Cerebellar nuclear complex (tissue), 1 donor: ENCODE results near the gene SMOC2.

Source experiments
- DNase-seq, 2 experiments: peaks; one replicate each; lab custom pipeline; 2025; lab: John Stamatoyannopoulos, UW

Gene SMOC2

GRCh38 chr6:168625602-168626001 lies 184.6 kb downstream of the SMOC2 start:
- DNase-seq: no peak

- no peak for DNase-seq
Measured at GRCh38 chr6:168626046-168626602, 185.1 kb downstream of the SMOC2 start.

DNA sequence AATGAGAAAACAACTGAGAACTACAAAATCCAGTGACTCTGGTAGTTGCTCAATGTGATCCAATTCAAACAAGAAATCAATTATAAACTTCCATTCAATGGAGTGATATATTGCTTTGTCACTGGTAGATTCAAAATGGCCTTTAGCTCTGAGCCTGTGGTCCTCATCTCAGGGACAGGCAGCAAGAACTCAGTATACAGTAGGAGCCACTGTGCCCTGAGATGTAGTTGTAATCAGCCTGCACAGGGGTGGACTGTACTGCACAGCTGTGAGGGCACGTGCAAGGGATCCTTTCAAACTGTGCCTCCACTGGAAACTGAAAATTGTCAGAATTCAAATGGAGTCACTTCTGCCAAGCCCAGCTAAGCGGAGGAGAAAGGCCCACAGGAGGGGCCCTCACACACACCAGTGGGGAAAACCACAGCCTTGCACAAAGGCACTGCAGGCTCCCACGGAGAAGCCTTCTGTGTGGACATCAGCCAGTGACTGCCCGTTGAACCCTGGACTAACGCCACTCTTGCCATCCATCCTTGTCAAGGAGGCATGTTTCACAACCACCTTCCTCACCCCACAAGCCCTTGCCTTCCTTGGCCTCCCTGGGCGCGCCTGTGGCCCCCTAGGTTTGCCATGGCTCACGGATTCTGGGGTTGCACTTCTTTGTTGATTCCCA lies 186.7 kb downstream of the SMOC2 start:
- no peak for DNase-seq

DNA sequence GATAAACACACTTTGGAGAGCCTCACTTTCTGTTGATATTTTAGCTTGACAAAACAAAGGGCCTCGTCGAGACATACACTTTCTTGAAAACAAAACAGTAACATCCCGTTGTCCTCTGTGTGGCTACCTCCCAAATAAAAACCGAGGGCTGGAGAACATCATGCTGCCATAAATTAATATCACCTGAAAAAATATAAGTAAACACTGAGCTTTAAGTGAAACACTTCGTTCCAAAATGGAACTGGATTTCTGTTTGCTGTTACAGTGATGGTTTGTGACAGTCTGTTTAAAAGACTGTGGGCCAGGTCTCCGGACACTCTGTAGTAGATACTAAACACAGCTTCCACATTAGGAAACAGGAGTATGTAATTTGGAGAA lies 187.2 kb downstream of the SMOC2 start:
- DNase-seq: no peak

GRCh38 chr6:168628732-168629245 lies 187.8 kb downstream of the SMOC2 start:
- no peak for DNase-seq

DNA sequence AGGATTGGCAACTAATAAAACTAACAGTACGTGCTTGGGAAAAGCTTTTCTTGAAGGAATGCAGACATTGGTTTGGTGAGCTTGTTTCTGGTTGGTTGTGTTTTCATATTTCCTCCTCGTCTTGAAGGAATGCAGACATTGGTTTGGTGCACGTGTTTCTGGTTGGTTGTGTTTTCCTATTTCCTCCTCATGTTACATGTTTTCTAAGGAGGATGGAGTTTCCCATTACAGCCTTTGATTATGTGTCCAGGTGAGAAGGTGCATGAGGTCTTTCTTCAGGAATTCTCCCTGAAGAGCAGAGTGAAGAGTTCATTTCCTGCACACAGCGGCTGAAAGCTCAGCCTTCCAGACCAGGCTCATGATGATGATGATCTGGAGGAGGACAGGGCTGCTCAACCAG lies 190.6 kb downstream of the SMOC2 start:
- DNase-seq: no peak

DNA sequence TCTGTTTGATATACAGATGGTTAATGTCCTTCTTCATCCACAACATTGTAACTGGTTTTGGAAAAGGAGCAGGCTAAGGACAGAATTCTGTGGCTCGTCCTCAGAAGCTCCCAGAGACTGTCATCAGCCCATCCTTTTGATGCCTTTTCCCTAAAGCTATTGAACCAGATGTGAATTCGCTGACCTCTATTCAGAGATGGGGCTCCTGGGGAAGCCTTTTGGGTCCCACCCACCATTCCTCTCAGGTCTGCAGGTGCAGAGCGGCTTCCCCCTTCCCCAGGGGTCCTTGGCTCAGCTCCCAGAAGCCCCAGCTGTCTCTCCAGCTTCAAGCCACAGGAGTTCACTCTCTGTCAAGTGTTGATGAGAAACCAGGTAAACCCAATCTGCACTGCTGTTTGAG lies 191.7 kb downstream of the SMOC2 start:
- no peak for DNase-seq

DNA sequence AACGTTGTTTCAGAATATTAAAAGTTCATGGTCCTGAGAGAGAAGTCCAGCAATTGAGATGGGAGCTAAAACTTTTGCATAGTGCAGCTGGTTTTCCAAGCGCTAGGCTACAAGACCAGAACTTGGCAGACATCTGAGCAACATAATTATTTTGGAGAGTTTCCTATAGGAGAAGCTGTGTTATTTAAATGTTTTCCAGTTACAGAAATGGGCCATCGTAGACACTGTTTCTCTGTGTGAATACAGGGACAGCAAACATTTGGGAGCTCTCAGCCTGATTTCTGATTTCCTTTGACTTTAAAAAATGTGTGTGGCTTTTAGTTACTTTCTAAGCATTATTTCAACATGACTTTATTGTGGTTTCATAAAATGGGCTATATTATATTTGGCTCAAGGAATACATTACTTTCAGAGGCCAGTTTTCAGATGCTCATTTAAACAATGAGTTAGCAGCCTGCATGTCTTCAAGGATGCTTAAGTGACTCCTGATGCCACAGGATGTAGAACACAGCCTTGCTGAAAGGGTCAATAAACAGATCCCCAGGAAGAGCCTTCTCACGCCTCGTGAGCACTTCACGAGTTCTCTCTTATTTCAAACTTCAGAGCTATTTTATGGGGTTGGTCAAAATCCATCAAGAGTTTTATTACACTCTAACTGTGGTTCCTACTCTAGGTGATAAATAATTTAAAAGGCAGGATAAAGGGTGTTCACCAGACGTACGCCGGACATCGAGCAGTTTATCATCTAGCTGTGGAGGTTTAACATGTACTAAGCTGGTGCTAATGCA lies 193.8 kb downstream of the SMOC2 start:
- no peak for DNase-seq

DNA sequence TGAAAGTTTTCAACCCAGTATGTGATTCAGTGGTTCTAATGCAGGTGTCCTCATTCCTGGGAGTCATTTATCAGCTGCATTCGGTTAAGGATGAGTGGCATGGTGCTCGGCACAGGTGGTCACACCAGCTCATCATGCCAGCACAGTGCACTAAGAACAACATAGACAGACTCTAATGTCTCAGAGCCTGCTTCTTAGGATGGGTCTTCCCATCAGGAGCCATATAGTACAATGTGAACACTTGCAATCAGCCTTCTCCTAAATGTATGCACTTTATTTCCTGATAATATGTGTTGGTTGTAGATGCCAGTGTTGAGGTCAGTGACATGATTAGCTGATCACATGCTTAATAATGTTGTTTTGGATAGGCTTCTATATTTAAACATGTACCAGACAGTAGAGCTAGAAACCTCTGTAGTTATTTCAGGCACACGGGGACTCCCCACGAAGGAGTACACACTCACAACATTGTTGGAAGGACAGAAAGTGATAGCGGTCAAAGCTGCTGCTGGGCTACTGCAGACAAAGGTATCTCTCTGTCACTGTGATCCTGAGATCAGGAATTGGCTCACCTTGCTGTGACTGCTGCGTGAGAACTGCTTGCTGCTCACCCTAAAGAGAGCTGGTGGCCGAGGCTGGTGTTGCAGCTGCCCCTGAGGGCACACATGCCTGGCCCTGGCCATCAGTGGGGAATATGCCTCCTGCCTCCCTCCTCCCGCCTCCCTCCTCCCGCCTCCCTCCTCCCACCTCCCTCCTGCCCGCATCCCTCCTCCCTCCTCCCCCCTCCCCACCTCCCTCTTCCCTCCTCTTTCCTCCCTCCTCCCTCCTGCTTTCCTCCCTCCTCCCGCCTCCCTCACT lies 195.4 kb downstream of the SMOC2 start:
- no peak for DNase-seq

DNA sequence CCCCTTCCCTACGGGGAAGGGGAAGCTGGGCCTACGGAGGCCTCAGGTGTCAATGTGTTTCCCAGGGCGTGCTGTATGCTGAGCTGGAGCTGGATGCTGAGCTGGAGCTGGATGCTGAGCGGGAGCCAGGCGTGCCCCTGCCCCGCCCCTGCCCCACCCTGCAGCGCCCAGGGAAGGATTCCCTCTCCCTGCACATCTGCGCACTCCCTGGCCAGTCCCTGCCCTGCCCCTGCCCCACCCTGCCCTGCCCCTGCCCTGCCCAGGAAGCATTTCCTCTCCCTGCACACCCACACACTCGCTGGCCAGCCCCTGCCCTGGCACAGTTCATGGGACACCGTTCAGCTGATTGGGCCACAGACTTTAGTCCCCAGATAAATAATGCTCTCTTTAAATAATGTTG lies 196.8 kb downstream of the SMOC2 start:
- no peak for DNase-seq

DNA sequence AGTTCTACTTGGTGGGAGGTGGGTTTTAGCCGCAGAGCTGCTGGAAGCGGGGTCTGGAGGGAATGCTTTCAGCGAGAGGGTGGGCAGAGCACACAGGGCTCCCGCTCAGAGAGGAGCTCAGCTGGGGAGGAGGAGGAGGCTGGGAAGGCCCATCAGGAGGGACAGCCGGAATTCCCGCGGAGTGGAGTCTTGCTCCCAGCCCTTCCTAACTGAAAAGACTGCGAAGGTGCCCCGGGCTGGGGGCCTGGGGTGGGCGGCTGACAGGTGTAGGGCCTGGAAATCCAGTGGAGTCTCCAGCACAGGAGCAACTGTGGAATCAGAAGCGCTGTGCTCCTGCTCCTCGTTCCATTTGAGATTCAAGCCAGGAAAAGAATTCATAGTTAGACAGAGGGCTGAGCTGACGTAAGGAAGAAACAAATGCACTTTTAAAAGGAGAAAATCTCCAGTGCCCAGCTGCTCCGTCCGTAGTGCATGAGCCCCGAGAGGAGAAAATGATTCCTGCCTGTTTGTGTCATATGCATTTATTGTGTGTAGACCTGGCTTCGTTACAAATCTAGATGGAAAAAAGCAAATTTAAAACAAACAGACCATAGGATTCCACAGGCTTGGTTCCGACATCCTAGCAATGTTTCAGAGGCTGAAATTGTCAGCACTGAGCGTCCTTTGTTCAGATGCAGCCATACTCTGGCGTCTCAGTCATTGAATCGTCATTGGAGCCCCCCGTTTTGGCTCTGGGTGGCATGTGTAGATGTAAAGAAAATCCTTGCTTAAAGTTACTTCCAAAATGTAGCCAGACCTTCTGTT lies 197.7 kb downstream of the SMOC2 start:
- DNase-seq: no peak

DNA sequence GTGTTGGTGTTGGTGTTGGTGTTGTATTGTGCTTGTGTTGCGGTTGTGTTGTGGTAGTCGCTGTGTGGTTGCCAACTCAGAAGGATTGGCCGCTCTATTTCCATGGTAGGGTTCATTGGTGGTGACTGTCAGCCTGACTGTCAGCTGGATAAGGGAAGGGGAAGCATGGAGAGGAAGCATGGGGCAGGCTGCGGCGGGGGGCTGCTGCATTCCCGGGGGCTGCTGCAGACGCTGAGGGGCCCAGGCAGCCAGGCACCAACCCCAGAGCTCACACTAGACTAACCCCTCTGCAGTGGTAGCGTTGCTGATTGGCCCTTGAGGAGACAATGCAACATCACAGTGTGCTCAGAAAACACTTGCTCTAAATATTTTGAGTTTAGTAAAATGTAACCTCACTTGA lies 199.2 kb downstream of the SMOC2 start:
- no peak for DNase-seq

GRCh38 chr6:168640768-168641167 lies 199.8 kb downstream of the SMOC2 start:
- DNase-seq: no peak

GRCh38 chr6:168641446-168641845 lies 200.5 kb downstream of the SMOC2 start:
- no peak for DNase-seq

- DNase-seq: no peak
Measured at GRCh38 chr6:168643401-168643800, 202.4 kb downstream of the SMOC2 start.

GRCh38 chr6:168645326-168645725 lies 204.3 kb downstream of the SMOC2 start:
- no peak for DNase-seq

- no peak for DNase-seq
Measured at GRCh38 chr6:168647271-168647670, 206.3 kb downstream of the SMOC2 start.

DNA sequence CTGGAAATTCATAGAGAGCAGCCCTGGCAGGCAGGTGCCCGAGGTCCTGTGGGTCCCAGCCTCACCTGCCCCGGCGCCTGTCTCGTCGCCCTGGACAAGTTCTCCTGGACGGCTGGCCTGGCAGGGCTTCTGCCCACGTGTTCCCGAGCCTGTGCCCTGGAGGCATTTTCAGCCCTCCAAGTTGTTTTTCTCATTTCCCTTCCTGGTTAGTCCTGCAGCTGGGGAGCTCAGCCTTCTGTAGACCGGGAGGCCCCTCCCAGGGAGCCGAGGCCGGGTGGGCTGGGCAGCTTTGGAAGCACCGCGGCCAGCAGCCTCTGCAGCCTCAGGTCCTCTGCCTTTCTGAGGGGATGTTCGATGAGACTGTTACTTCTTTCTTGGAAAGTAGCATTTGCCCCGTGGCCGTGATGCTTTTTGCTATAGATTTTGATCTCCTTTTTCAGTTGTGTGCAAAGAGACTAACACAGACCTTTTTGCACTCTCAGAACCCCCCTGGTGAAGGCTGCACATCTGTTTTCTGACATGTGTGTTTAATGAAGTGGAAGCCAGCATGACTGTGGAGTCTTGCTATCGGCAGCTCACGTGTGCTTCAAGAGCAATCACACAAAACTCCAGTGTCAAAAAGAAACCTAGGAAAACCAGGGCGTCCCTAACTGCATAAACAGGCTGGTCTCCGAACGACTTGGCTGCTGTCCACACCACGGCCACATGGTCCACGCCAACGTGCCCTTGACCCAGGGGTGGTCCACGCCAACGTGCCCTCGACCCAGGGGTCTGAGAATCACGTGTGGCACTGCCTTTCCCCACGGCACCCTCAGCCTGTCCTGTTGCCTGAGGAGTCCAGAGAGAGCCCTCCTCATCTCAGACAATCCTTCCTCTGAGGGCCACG lies 207.5 kb downstream of the SMOC2 start:
- DNase-seq: no peak

GRCh38 chr6:168649209-168649608 lies 208.2 kb downstream of the SMOC2 start:
- DNase-seq: no peak

DNA sequence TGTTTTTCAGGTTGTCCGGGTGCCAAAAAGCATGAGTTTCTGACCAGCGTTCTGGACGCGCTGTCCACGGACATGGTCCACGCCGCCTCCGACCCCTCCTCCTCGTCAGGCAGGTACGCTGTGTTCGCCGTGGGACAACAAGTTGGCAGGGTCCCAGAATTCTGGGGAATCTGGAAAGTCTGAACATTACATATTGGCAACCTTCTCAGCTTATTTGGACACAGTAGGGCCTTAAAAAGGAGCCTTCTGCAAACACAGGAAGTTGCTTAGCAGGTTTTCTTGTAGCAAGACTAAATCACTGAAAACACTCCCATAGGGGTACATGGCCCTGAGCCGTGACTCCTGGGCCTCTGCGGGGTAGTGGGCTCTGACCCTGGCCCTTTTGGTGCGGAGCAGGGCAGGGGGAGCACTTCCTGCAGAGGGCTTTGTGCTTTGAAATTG lies 209.7 kb downstream of the SMOC2 start:
- DNase-seq: no peak
